Activated CD8-positive, alpha-beta memory T cell treated with anti-CD3 and anti-CD28 coated beads, Interleukin-2, amount 50 U/mL, for 1 hour (primary cell): ENCODE results near the gene ADAM12.
"Not testable (repeated sequence)": the region's sequence is repeated elsewhere in the genome, so short reads cannot be mapped to it uniquely, and the experiment has no call there.

Source experiments
- DNase-seq: peaks from one replicate; pipeline ENCODE4 v3.0.0-alpha.2; 2020; ENCODE audit errors: extremely low read depth

Gene ADAM12

DNA sequence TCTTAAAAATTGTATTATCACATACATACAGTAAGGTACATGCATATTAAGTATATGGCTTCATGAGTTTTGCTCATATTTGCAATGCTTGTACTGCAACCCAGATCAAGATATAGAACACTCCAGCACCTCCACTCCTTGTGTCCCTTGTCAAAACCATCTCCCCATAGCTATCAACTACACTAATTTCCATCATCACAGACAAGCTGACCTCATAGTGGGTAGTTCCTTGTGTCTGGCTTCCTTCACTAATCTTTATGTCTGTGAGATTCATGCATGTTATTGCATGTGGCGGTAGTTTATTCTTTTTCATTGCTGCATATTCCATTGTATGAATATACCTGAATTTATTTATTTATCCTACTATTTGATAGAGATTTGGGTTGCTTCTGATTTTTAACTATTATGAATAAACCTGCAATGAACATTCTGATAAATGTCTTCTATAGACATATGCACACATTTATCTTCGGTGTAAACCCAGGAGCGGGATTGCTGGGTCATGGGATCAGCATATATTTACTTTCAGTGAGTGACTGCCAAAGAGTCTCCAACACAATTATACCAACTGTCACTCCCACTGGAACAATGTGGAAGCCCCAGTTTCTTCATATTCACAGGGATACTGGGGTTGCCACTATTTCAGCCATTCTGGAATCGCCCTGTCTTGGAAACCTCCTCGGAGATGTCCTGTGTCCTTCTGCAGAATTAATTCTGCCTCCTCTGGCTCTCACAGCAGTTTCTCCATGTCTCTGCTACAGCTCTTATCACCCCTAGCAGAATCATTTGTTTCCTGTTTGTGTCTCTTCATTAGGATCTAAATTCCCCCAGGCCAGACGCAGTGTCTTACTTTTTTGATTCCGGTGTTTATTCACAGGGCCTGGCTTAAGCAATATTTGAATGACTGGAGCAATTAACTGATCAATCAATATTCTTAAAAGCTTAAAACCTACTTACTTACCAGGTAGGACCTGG lies 14.7 kb upstream of the ADAM12 start:
- no peak for DNase-seq

- no peak for DNase-seq
Observed at GRCh38 chr10:126400641-126401040, 12.4 kb upstream of the ADAM12 start.

DNA sequence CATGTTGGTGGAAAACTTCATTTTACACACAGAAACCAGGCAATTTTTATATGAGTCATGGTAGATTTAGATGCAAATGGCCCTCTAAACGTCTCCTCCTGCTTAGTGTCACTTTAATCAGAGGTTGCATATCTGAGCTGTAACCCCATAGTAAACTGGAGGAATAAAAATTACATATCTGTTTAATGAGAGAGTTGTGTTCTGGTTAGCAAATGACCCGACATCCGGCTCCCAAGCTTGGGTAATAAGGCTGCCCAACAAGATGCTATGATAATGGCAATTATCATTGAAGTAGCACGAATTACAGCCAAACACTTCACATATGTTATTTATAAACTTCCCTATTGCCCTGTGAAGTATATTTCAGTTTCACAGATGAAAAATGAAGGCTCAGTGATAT lies 10.6 kb upstream of the ADAM12 start:
- DNase-seq = no peak

- DNase-seq = no peak
Observed at GRCh38 chr10:126398383-126398743, 10.1 kb upstream of the ADAM12 start.

- DNase-seq = no peak
Observed at GRCh38 chr10:126397640-126398382, 9.5 kb upstream of the ADAM12 start.

DNA sequence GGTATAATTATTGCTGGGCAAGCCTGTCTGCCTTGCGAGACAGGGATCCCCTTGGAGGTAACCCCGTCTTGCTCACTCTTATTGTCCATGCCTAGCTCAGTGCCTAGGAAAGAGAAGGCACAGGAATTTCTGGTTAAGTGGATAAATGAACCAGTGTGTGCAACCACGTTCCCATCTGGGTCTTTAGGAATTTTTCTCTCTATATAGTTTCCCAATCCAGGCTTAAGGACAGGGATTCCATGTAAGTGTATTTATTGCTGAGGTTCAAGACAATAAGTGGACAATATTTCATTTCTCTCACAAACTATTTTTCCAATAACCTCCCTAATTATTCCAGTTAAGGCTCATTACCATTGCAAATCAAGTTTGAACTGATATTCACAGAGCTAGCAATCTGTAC lies 8.9 kb upstream of the ADAM12 start:
- no peak for DNase-seq

DNA sequence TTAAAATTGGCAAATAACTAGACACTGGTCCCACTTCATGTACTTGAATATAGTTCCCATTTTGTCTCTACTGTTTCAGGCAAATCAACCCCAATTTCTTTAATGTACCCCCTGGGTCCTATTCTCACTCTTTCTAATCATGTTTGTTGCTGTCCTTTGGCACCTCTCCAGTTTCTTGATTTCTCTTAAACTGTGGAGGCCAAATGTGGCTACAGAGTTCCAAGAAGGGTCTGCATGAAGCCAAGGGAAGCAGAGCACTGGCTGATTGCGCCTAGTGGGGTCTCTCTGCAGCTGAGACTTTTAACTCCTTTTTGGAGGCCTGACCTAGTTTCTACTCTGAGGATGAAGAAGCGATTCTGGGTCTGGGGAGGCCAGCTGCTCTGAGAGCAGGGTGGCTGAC lies 6.7 kb upstream of the ADAM12 start:
- no peak for DNase-seq

GRCh38 chr10:126393076-126393475 lies 4.8 kb upstream of the ADAM12 start:
- DNase-seq = no peak

- no peak for DNase-seq
Observed at GRCh38 chr10:126392469-126392868, 4.2 kb upstream of the ADAM12 start.

DNA sequence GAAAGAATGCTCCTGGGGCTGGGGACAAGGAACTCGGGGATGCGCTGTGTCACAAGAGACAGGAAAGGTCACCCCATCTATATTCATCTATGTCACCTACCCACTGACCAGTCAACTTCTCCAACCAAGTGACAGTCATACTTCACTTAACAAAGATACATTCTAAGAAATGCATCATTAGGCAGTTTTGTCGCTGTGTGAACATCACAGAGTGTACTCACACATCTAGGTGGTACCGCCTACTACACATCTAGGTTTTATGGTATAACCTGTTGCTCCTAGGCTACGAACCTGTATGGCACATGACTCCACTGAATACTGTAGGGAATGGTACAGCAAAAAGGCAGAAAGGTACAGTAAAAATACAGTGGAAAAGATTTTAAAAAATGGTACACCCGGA lies 3.8 kb upstream of the ADAM12 start:
- DNase-seq = no peak

DNA sequence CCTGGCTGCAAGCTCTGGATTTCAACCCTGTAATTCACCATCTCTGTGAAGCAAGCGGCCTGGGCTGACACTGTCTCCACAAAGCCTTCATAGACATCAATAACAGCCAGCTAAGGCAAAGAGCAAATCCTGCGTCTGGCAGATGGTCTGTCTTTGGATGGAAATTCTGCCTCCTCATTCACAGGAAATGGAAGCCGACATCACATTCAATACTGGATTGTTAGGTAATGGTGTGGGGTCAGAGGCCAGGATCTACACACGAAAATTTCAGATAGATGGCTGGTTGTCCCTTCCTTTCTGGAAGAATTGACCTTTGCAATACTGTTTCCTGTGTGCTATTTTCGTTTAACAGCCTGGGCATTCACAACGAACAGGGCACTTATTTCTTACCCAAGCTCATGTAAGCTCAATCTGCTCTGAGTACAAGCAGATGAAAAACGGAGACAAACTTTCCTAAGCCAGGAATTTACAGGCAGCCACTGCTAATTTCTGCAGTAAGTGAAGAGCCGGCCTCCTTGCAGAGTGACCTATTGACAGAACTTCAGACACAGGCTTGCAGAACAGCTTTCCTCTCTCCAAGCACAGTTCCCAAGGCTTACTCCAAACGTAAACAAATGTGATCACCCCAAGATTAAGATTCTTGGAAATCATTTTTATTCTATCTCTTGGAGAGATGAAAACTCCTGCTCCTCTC lies 3.1 kb upstream of the ADAM12 start:
- no peak for DNase-seq

DNA sequence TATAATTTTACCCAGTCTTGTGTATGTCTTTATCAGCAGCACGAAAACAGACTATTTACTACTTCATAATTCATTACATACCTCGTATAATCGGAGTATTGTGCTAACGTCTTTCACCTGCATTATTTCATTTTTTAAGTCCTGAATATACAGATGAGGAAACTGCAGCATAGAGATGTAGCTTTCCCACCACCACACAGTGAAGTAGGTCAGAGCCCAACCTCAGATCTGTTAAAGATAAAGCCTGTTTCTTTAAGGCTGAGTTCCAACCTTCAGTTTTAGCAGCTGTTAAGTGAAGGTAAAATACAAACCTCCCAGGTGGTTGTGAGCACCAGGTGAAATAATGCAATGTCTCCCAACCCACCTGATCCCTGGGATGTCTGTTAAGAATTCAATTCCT lies 2.0 kb upstream of the ADAM12 start:
- no peak for DNase-seq

GRCh38 chr10:126387041-126387921 lies 996 bp downstream of the ADAM12 start:
- no peak for DNase-seq

DNA sequence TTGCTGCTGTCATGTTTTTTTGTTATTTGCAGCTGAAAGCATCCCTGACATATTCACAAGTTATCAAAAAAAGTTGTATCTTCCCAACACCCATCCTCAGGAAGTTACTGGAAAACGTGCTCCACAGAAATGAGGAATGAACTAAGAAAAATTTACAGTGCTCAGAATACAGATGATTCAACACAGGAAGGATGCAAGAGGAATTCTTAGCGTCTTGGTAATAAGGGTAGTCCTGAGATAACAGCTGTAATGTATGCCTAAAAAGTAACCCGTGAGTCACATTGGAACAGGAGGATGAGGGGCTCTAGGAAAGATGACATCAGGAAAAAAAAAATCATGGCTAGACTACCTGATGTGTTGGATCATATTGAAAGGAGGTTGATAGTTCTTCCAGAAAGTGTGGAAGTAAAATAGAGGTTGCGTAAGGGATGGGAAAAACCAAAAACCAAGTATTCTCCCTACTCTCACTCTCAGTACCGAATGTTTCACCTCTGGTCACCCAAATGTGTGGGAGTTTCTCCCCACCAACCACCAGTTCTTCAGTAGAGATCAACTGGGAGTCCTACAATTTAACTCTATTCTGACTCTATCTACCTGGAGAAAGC lies 3.9 kb downstream of the ADAM12 start:
- no peak for DNase-seq

DNA sequence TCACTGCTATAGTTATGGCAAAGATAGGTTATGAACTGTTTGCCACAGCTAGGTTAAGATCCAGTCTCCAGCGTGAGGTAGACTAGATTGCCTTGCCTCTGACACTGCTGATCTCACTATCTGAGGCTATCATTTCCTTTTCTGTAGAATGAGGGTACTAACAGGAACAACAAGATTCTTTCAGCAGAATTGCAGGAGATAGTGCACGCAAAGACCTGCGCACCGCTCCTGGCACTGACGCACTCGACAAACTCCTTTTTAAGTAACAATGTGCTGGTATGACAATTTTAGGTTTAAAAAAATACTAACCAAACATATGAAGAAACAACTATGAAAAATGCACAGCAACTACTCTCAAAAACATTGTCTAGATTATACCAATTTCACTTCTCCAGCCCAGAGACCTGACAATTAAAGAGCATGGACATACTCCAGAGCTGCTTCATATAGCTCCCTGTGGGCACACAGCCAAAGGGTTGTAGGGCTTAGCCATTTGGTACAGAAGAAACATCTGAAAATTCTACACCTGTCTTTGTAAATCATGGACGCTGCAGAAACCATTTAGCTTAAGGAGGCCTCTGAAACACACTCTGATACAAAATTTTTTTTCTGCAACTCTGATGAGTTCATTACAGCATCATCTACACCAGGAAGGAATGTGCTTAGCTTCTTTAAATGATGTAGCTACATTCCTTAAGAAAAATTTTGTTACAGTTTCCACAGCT lies 7.8 kb downstream of the ADAM12 start:
- DNase-seq = no peak

GRCh38 chr10:126379166-126379565 lies 9.1 kb downstream of the ADAM12 start:
- not testable (repeated sequence) for DNase-seq

- DNase-seq = no peak
Observed at GRCh38 chr10:126376956-126377355, 11.3 kb downstream of the ADAM12 start.

GRCh38 chr10:126375926-126376554 lies 12.2 kb downstream of the ADAM12 start:
- no peak for DNase-seq

DNA sequence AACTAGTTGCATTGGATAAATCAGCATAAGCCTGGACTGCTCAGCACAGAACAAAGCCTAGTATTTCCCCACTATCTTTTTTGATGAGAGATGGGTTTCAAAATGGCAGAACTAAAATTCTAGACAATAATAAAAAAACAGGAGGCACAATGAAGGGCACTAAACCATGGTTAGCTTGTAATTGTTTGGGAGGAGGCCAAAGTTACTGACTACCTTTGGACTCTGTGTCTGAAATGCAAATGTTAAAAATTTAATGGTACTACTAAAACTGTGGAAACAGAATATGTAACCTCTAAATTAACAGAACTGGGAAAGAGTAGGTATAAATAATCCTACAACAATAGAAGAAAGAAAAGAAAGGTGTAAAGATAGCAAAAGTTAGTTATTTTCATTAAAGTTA lies 13.0 kb downstream of the ADAM12 start:
- no peak for DNase-seq

- DNase-seq = no peak
Observed at GRCh38 chr10:126374435-126374834, 13.8 kb downstream of the ADAM12 start.
